H1 (cell line): ENCODE data around the gene SYF2. TPM values are rescaled to one million over a fixed set of nuclear protein-coding genes. Genes with fewer than 3 reads are reported as not detected.

Experiments used
- CTCF ChIA-PET: fragments of 300-600 bp; sonication (Branson Sonifier 250); formaldehyde crosslinking; loops from one replicate; lab custom pipeline; 2021; ENCODE audit not compliant: partially characterized antibody; lab: Charles Lee
- POLR2A ChIA-PET: fragments of 300-600 bp; sonication (Branson Sonifier 250); formaldehyde crosslinking; loops from one replicate; lab custom pipeline; 2021; ENCODE audit warnings: inconsistent platforms; ENCODE audit not compliant: partially characterized antibody; lab: Charles Lee
- DNase-seq, 2 experiments: peaks; one replicate each; pipeline versions ENCODE4 v3.0.0 to v3.0.0-alpha.2; 2010 to 2022; ENCODE audit warnings: low spot score in 2 of 2, low read depth in 1 of 2, mixed read lengths in 1 of 2
- FAIRE-seq: peaks from 2 replicates; lab custom pipeline; 2011; peaks lifted over from hg19 to GRCh38; lab: Jason Lieb, UNC
- H2AFZ ChIP-seq: 2 replicates; pipeline ENCODE4 v1.8.1; 2012; ENCODE audit warnings: low read length, inconsistent platforms
- H2AK5ac ChIP-seq: 2 replicates; pipeline ENCODE4 v1.6.1; 2013; ENCODE audit warnings: low read depth, low read length
- H2BK120ac ChIP-seq: replicated peaks from 2 replicates; pipeline ENCODE3; 2013; ENCODE audit warnings: low read depth, low read length, inconsistent platforms
- H2BK12ac ChIP-seq: 2 replicates; pipeline ENCODE4 v1.6.1; 2013; ENCODE audit warnings: low read depth, low read length
- H2BK15ac ChIP-seq: 2 replicates; pipeline ENCODE4 v1.6.1; 2013; ENCODE audit warnings: low read length
- H2BK20ac ChIP-seq: 2 replicates; pipeline ENCODE4 v1.6.1; 2013; ENCODE audit warnings: low read length
- H2BK5ac ChIP-seq: 2 replicates; pipeline ENCODE4 v1.6.1; 2013; ENCODE audit warnings: low read depth, low read length
- H3K14ac ChIP-seq: 2 replicates; pipeline ENCODE4 v1.6.1; 2013; ENCODE audit warnings: inconsistent platforms; ENCODE audit not compliant: insufficient read length
- H3K18ac ChIP-seq: 2 replicates; pipeline ENCODE4 v1.6.1; 2013; ENCODE audit warnings: low read length; ENCODE audit errors: extremely low read depth
- H3K23ac ChIP-seq: 2 replicates; pipeline ENCODE4 v1.6.1; 2013; ENCODE audit warnings: inconsistent platforms; ENCODE audit not compliant: insufficient read length
- H3K23me2 ChIP-seq: 2 replicates; pipeline ENCODE4 v1.6.1; 2013; ENCODE audit warnings: low read depth, low read length
- H3K27ac ChIP-seq: 2 replicates; pipeline ENCODE4 v1.6.1; 2011; ENCODE audit warnings: low read depth, low read length, inconsistent platforms
- H3K27me3 ChIP-seq, 4 experiments: replicated peaks in 1 of 4; 1 replicate in 1 of 4; 2 replicates in 3 of 4; pipeline versions ENCODE4 v1.6.1 to v1.8.1; 2011 to 2013; ENCODE audit warnings: low read length in 3 of 4, mild to moderate bottlenecking in 3 of 4, inconsistent platforms in 2 of 4, mixed read lengths in 2 of 4, moderate library complexity in 1 of 4; ENCODE audit not compliant: control insufficient read depth in 3 of 4, insufficient read depth in 3 of 4; ENCODE audit errors: extremely low read depth in 1 of 4
- H3K36me3 ChIP-seq, 4 experiments: 2 replicates each; pipeline versions ENCODE4 v1.6.1 to v1.8.1; 2011 to 2013; ENCODE audit warnings: mild to moderate bottlenecking in 4 of 4, low read length in 3 of 4, moderate library complexity in 2 of 4, control low read depth in 1 of 4, inconsistent platforms in 1 of 4; ENCODE audit not compliant: insufficient read depth in 4 of 4, control insufficient read depth in 2 of 4
- H3K4ac ChIP-seq: replicated peaks from 2 replicates; pipeline ENCODE3; 2013; ENCODE audit warnings: low read length, low read depth, mixed read lengths, inconsistent platforms; ENCODE audit not compliant: insufficient read length
- H3K4me1 ChIP-seq, 4 experiments: replicated peaks in 1 of 4; 1 replicate in 1 of 4; 2 replicates in 3 of 4; pipeline versions ENCODE4 v1.6.1 to v1.8.1; 2011 to 2013; ENCODE audit warnings: low read length in 3 of 4, inconsistent platforms in 2 of 4, mixed read lengths in 1 of 4; ENCODE audit not compliant: insufficient read depth in 4 of 4, control insufficient read depth in 3 of 4
- H3K4me2 ChIP-seq, 2 experiments: 2 replicates each; pipeline versions ENCODE4 v1.6.1 to v1.8.1; 2011 to 2013; ENCODE audit warnings: low read depth in 2 of 2, low read length in 2 of 2, control low read depth in 1 of 2, inconsistent platforms in 1 of 2, mild to moderate bottlenecking in 1 of 2; ENCODE audit not compliant: insufficient read depth in 1 of 2
- H3K4me3 ChIP-seq, 4 experiments: fragments of 200-600, 300-600 bp in 1 of 4; sonication (generic), shearing (Covaris generic), sonication (Bioruptor Twin) in 1 of 4; 2 replicates each; pipeline versions ENCODE4 v1.5.1 to v1.8.1; 2011 to 2016; ENCODE audit warnings: low read length in 4 of 4, low read depth in 3 of 4, control low read depth in 2 of 4, inconsistent platforms in 2 of 4, mild to moderate bottlenecking in 2 of 4, mixed read lengths in 1 of 4, moderate library complexity in 1 of 4; ENCODE audit not compliant: insufficient read depth in 2 of 4; ENCODE audit errors: extremely low read depth in 1 of 4
- H3K56ac ChIP-seq: replicated peaks from 2 replicates; pipeline ENCODE3; 2013; ENCODE audit warnings: low read depth, mild to moderate bottlenecking, mixed read lengths, low read length, inconsistent platforms; ENCODE audit not compliant: insufficient read length
- H3K79me1 ChIP-seq: 2 replicates; pipeline ENCODE4 v1.6.1; 2013; ENCODE audit warnings: low read depth, low read length, control low read depth
- H3K79me2 ChIP-seq, 2 experiments: 2 replicates each; pipeline versions ENCODE4 v1.6.1 to v1.8.1; 2012 to 2013; ENCODE audit warnings: low read length in 2 of 2, mild to moderate bottlenecking in 2 of 2, inconsistent platforms in 1 of 2; ENCODE audit not compliant: insufficient read depth in 2 of 2, control insufficient read depth in 1 of 2
- H3K9ac ChIP-seq, 4 experiments: replicated peaks in 1 of 4; 1 replicate in 1 of 4; 2 replicates in 3 of 4; pipeline versions ENCODE4 v1.6.1 to v1.8.1; 2011 to 2013; ENCODE audit warnings: low read depth in 3 of 4, low read length in 3 of 4, control low read depth in 2 of 4, mild to moderate bottlenecking in 2 of 4, moderate library complexity in 2 of 4, inconsistent platforms in 1 of 4; ENCODE audit errors: extremely low read depth in 1 of 4
- H3K9me3 ChIP-seq, 2 experiments: 2 replicates each; pipeline versions ENCODE4 v1.6.1 to v1.8.1; 2012 to 2013; ENCODE audit warnings: mild to moderate bottlenecking in 2 of 2, moderate library complexity in 2 of 2, control low read depth in 1 of 2, inconsistent platforms in 1 of 2, low read depth in 1 of 2, low read length in 1 of 2, mixed read lengths in 1 of 2; ENCODE audit not compliant: insufficient read depth in 2 of 2
- H4K20me1 ChIP-seq, 2 experiments: replicated peaks in 1 of 2; 2 replicates each; pipeline versions ENCODE3 to v1.8.1; 2011 to 2013; ENCODE audit warnings: inconsistent platforms in 2 of 2, low read length in 2 of 2, mild to moderate bottlenecking in 1 of 2; ENCODE audit not compliant: insufficient read depth in 2 of 2, control insufficient read depth in 1 of 2
- H4K5ac ChIP-seq: 2 replicates; pipeline ENCODE4 v1.6.1; 2013; ENCODE audit warnings: low read length, low read depth, mixed read lengths, inconsistent platforms; ENCODE audit not compliant: insufficient read length
- H4K8ac ChIP-seq: 2 replicates; pipeline ENCODE4 v1.8.0; 2013; ENCODE audit warnings: mild to moderate bottlenecking, moderate library complexity, low read length, inconsistent platforms; ENCODE audit not compliant: insufficient read depth; ENCODE audit errors: extremely low read depth
- H4K91ac ChIP-seq: replicated peaks from 2 replicates; pipeline ENCODE3; 2013; ENCODE audit warnings: low read length, mixed read lengths, inconsistent platforms; ENCODE audit not compliant: insufficient read length
- CREB1 ChIP-seq: IDR thresholded peaks from 2 replicates; pipeline ENCODE4 v1.6.1; 2012; ENCODE audit warnings: inconsistent platforms
- EP300 ChIP-seq, 2 experiments: IDR thresholded peaks; 1 replicate in 1 of 2; 2 replicates in 1 of 2; pipeline ENCODE4 v1.6.1; 2011 to 2012; ENCODE audit warnings: low read depth in 2 of 2, low read length in 2 of 2, mild to moderate bottlenecking in 2 of 2, borderline replicate concordance in 1 of 2, inconsistent platforms in 1 of 2, moderate library complexity in 1 of 2
- GABPA ChIP-seq: IDR thresholded peaks from 2 replicates; pipeline ENCODE4 v1.6.1; 2011; ENCODE audit warnings: mild to moderate bottlenecking, low read length, moderate library complexity, borderline replicate concordance; ENCODE audit not compliant: insufficient read depth
- KDM5A ChIP-seq: fragments of 200-600 bp; IDR thresholded peaks from 2 replicates; pipeline ENCODE4 v1.7.1; 2012; ENCODE audit warnings: mild to moderate bottlenecking, low read length, inconsistent platforms, mixed read lengths
- MAFK ChIP-seq: IDR thresholded peaks from 2 replicates; pipeline ENCODE4 v1.6.1; 2012; ENCODE audit warnings: low read depth, mild to moderate bottlenecking, improper control_type of control experiment, low read length
- MAX ChIP-seq: IDR thresholded peaks from 2 replicates; pipeline ENCODE4 v1.6.1; 2012; ENCODE audit warnings: inconsistent platforms
- RNF2 ChIP-seq: fragments of 200-900, 300-1000 bp; sonication (generic); IDR thresholded peaks from 2 replicates; pipeline ENCODE4 v1.7.1; 2016; ENCODE audit warnings: borderline replicate concordance, low read depth, mild to moderate bottlenecking, antibody characterized with exemption, low read length; ENCODE audit not compliant: poor library complexity, severe bottlenecking; ENCODE audit errors: missing control alignments
- SIRT6 ChIP-seq: IDR thresholded peaks from one replicate; pipeline ENCODE4 v1.7.1; 2012; ENCODE audit warnings: low read length, inconsistent platforms
- SIX5 ChIP-seq: IDR thresholded peaks from 2 replicates; pipeline ENCODE4 v1.6.1; 2011; ENCODE audit warnings: mild to moderate bottlenecking, low read depth, low read length
- SP2 ChIP-seq: IDR thresholded peaks from 2 replicates; pipeline ENCODE4 v1.6.1; 2012; ENCODE audit warnings: mild to moderate bottlenecking, low read length, inconsistent platforms
- TCF12 ChIP-seq: IDR thresholded peaks from 2 replicates; pipeline ENCODE4 v1.6.1; 2011; ENCODE audit warnings: low read depth, mild to moderate bottlenecking, low read length
- WGBS, 2 experiments: shearing (Covaris generic) in 1 of 2; methylation state at CpG; one replicate each; pipeline versions ENCODE4 v1.1.6 to v1.1.7; 2013 to 2015; ENCODE audit warnings: low lambda C conversion rate in 2 of 2, mixed read lengths in 2 of 2, inconsistent platforms in 1 of 2, low coverage in 1 of 2, missing lambda C conversion rate in 1 of 2; ENCODE audit not compliant: insufficient replicate concordance in 2 of 2, insufficient coverage in 1 of 2, insufficient read length in 1 of 2; ENCODE audit errors: extremely low coverage in 1 of 2, missing lambda C conversion rate in 1 of 2; 5-methylcytosine and 5-hydroxymethylcytosine counted together
- polyA plus RNA-seq, 7 experiments: library from polyadenylated mRNA; depleted of rRNA in 3 of 7; stranded (reverse) in 5 of 7; unstranded in 2 of 7; fragments of >200 nt in 5 of 7; fragments of 200-250 nt in 2 of 7; gene quantifications; 1 replicate in 5 of 7; 2 replicates in 1 of 7; 4 replicates in 1 of 7; pipeline versions ENCODE4 v1.2.1 to v1.2.3, GENCODE V29; 2011 to 2013; ENCODE audit warnings: missing spikeins in 2 of 7, mixed read lengths in 2 of 7
- total RNA-seq: library from RNA; stranded (reverse); fragmentation: NEBNext Ultra II Directional; extraction: Animal tissue kit (Norgen Biotek cat#: 25700); gene quantifications from 2 replicates; pipeline ENCODE4 v1.2.1, GENCODE V29; 2021
- TF ChIP-seq, protein P1 (sequence below), 3 experiments: IDR thresholded peaks; 1 replicate in 2 of 3; 2 replicates in 1 of 3; pipeline versions ENCODE4 v1.5.1 to v1.6.1; 2011; ENCODE audit warnings: low read length in 3 of 3, mild to moderate bottlenecking in 3 of 3, inconsistent platforms in 2 of 3, low read depth in 1 of 3, moderate library complexity in 1 of 3; ENCODE audit not compliant: insufficient read depth in 1 of 3; ENCODE audit errors: control extremely low read depth in 1 of 3

Gene SYF2
- total and polyA plus RNA-seq, 2 of the 8 experiments (the other 6 are each of a cell fraction or from before 2014, with no cell fraction given): 7.5 to 33.0 TPM

GRCh38 chr1:25180996-25181395 lies 51.3 kb downstream of the SYF2 start:
- Histone ChIP-seq H3K4me1 (no peaks in the 10 kb centered on the region), H4K8ac (no peak overlapping the region), H3K23ac (no peak overlapping the region), H3K4me2 (no peak overlapping the region), H3K4me3 (no peak overlapping the region), H2BK15ac (no peak overlapping the region), H3K4ac (no peak overlapping the region), H3K27me3 (no peaks in the 10 kb centered on the region), H4K20me1 (no peaks in the 10 kb centered on the region), H3K9me3 (no peaks in the 10 kb centered on the region; a peak in 1 of 4 replicates), H3K56ac (no peak overlapping the region), H3K27ac (no peak overlapping the region), H3K79me2 (no peaks in the 10 kb centered on the region), H3K18ac (no peak overlapping the region), H3K9ac (no peak overlapping the region), H2BK20ac (no peak overlapping the region), H3K23me2 (no peaks in the 10 kb centered on the region), H2BK120ac (no peak overlapping the region), H2AFZ (no peak overlapping the region), H3K79me1 (no peaks in the 10 kb centered on the region), H2AK5ac (no peak overlapping the region), H4K91ac (no peak overlapping the region), H2BK12ac (no peak overlapping the region), H4K5ac (no peak overlapping the region), H2BK5ac (no peak overlapping the region), H3K14ac (no peak overlapping the region), H3K36me3 (no peaks in the 10 kb centered on the region)
- DNase-seq (no peak), FAIRE-seq (no peak)
- ChIA-PET CTCF (no interaction called here), POLR2A (no interaction called here)
- WGBS, 2 experiments: 80% methylated on average over 6 of the region's 6 CpGs; no CpG with 5 or more reads in 1 of the 2 experiments
- TF ChIP-seq KDM5A (no peak), EP300 (IDR thresholded peaks at IDR 0.05; ENCODE audit: borderline replicate concordance in 1 of 2, low read depth in 2 of 2, low read length in 2 of 2) (no peak), SP2 (no peak), GABPA (no peak), TCF12 (no peak), SIRT6 (no peak), RNF2 (no peak), SIX5 (no peak), CREB1 (no peak), MAFK (no peak), MAX (no peak)
- TF ChIP-seq, protein P1, sequence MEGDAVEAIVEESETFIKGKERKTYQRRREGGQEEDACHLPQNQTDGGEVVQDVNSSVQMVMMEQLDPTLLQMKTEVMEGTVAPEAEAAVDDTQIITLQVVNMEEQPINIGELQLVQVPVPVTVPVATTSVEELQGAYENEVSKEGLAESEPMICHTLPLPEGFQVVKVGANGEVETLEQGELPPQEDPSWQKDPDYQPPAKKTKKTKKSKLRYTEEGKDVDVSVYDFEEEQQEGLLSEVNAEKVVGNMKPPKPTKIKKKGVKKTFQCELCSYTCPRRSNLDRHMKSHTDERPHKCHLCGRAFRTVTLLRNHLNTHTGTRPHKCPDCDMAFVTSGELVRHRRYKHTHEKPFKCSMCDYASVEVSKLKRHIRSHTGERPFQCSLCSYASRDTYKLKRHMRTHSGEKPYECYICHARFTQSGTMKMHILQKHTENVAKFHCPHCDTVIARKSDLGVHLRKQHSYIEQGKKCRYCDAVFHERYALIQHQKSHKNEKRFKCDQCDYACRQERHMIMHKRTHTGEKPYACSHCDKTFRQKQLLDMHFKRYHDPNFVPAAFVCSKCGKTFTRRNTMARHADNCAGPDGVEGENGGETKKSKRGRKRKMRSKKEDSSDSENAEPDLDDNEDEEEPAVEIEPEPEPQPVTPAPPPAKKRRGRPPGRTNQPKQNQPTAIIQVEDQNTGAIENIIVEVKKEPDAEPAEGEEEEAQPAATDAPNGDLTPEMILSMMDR (IDR thresholded peaks at IDR 0.05; ENCODE audit: control extremely low read depth in 1 of 3, insufficient read depth in 1 of 3, low read depth in 1 of 3, low read length in 3 of 3): no peak
